Transverse colon (tissue), 4 donors: ENCODE data around the gene CFAP68. TPM values are rescaled to one million over a fixed set of nuclear protein-coding genes. Genes with fewer than 3 reads are reported as not detected.
"Not testable (repeated sequence)": the region's sequence is repeated elsewhere in the genome, so short reads cannot be mapped to it uniquely, and the experiment has no call there.

Source experiments
- DNase-seq: peaks from one replicate; pipeline ENCODE4 v3.0.0-alpha.2; 2019
- H3K27ac ChIP-seq, 4 donors: fragments of 200-600 bp; sonication (generic); 2 replicates each; pipeline ENCODE4 v1.5.1; 2016 to 2018; ENCODE audit warnings: inconsistent platforms in 4 of 4
- H3K27me3 ChIP-seq: fragments of 200-600 bp; sonication (generic); 2 replicates; pipeline ENCODE4 v1.5.1; 2017; ENCODE audit warnings: inconsistent platforms
- H3K36me3 ChIP-seq, 4 donors: fragments of 200-600 bp; sonication (generic); 2 replicates each; pipeline ENCODE4 v1.5.1; 2017 to 2019; ENCODE audit warnings: inconsistent platforms in 4 of 4
- H3K4me1 ChIP-seq, 4 donors: fragments of 200-600 bp; sonication (generic); 2 replicates each; pipeline ENCODE4 v1.5.1; 2017 to 2020; ENCODE audit warnings: inconsistent platforms in 4 of 4
- H3K4me3 ChIP-seq, 4 donors: fragments of 200-600 bp; sonication (generic); 1 replicate in 1 of 4; 2 replicates in 3 of 4; pipeline versions ENCODE4 v1.5.1 to v1.6.1; 2017 to 2019; ENCODE audit warnings: inconsistent platforms in 4 of 4
- H3K9me3 ChIP-seq, 2 donors: fragments of 200-600 bp; sonication (generic); 2 replicates each; pipeline ENCODE4 v1.5.1; 2017 to 2019; ENCODE audit warnings: inconsistent platforms in 2 of 2
- CTCF ChIP-seq, 5 experiments: fragments of 200-600 bp in 3 of 5; fragments of 450-650 bp in 2 of 5; sonication (generic) in 3 of 5; IDR thresholded peaks; 1 replicate in 2 of 5; 2 replicates in 3 of 5; pipeline ENCODE4 v1.5.1; 2016 to 2017; ENCODE audit warnings: antibody characterized with exemption in 5 of 5, inconsistent platforms in 3 of 5, mild to moderate bottlenecking in 2 of 5, moderate library complexity in 1 of 5
- EP300 ChIP-seq: sonication (generic); formaldehyde crosslinking; IDR thresholded peaks from one replicate; pipeline ENCODE4 v1.6.1; 2017; ENCODE audit warnings: antibody characterized with exemption, low read depth
- POLR2A ChIP-seq: fragments of 450-650 bp; IDR thresholded peaks from one replicate; pipeline ENCODE4 v1.6.1; 2016; ENCODE audit warnings: antibody characterized with exemption, mild to moderate bottlenecking, moderate library complexity
- POLR2AphosphoS5 ChIP-seq, 3 donors: sonication (generic); formaldehyde crosslinking; IDR thresholded peaks; one replicate each; pipeline ENCODE4 v1.6.1; 2016; ENCODE audit warnings: antibody characterized with exemption in 3 of 3
- WGBS, 2 donors: methylation state at CpG; one replicate each; pipeline ENCODE4 v1.1.5; 2018; ENCODE audit warnings: low coverage in 1 of 2; 5-methylcytosine and 5-hydroxymethylcytosine counted together
- in situ Hi-C, 4 donors: fragments of 200-750 bp; cut with MboI; loops; one replicate each; pipeline versions ENCODE4 v1.15.0 to v1.15.1; 2017; ENCODE audit warnings: low sequenced_read_pairs in 3 of 4, low pct_ligation_motif_present in 1 of 4, low pct_unique_long_range_greater_than_20kb in 1 of 4
- intact Hi-C: fragments of 100-400 bp; cut with DNase I; formaldehyde crosslinking; loops from one replicate; pipeline ENCODE4 v1.15.1; 2023; ENCODE audit warnings: low total_unique reads
- total RNA-seq, 4 donors: library from RNA; depleted of rRNA; stranded (reverse); fragments of >200 nt; gene quantifications; one replicate each; pipeline ENCODE4 v1.1.0, GENCODE V29; 2016

CFAP68 gene
- total RNA-seq, 4 donors from 2014 or later, result 0.20 to 19.8 (median 18.8) TPM; not detected in 1

GRCh38 chr11:111871693-111872161 is 7.6 kb upstream of the CFAP68 start:
- Histone ChIP-seq H3K4me1 (peaks cover 0 to 14% (median 11%) of the 10 kb centered on the region in 4 donors), H3K9me3 (no peaks in the 10 kb centered on the region), H3K27ac (peak overlapping the region; percentile 89 to 96 (median 94)), H3K36me3 (peaks cover 0 to 13% (median 4%) of the 10 kb centered on the region in 4 donors), H3K4me3 (peak overlapping the region; percentile 85 to 96 (median 94)), H3K27me3 (no peaks in the 10 kb centered on the region)
- TF ChIP-seq POLR2A, result no peak
- TF ChIP-seq EP300, result no peak
- TF ChIP-seq POLR2AphosphoS5 (IDR thresholded peaks at IDR 0.05), result no peak
- no peak for TF ChIP-seq CTCF (IDR thresholded peaks at IDR 0.05)
- intact Hi-C loops, result no loop called here
- no peak for DNase-seq
- WGBS, 2 donors, result 51 to 52% methylated on average over 5 of the region's 5 CpGs
- in situ Hi-C loops, result loop anchor here in 2 of 4 donors (10.0 kb wide), 3 partner anchors 53 to 213 kb away; partner anchors contain the start of genes SDHD (in 1 of the 2) and TIMM8B (in 1 of the 2)

- TF ChIP-seq EP300 (no peak), POLR2AphosphoS5 (IDR thresholded peaks at IDR 0.05) (no peak), POLR2A (no peak), CTCF (IDR thresholded peaks at IDR 0.05) (no peak)
- peak overlapping the region; percentile 88 to 96 (median 92) for H3K27ac ChIP-seq
- DNase-seq, result no peak
- H3K4me1 ChIP-seq, result peaks cover 6 to 16% (median 9%) of the 10 kb centered on the region in 4 donors
- H3K4me3 ChIP-seq, result peak overlapping the region; percentile 48 to 58 (median 49)
- intact Hi-C loops, result loop anchor here (5.0 kb wide), 1 partner anchor 99 kb away; no protein-coding TSS in a partner anchor
- H3K36me3 ChIP-seq, result no peaks in the 10 kb centered on the region
- in situ Hi-C loops, result loop anchor here in 2 of 4 donors (10.0 kb wide), 3 partner anchors 46 to 206 kb away; partner anchors contain the start of genes SDHD (in 1 of the 2) and TIMM8B (in 1 of the 2)
- no peaks in the 10 kb centered on the region for H3K9me3 ChIP-seq
- WGBS, 2 donors, result 0 to 1% methylated on average over 2 to 13 of the region's 13 CpGs
- H3K27me3 ChIP-seq, result no peaks in the 10 kb centered on the region
These were observed 924 bp upstream of the CFAP68 start for GRCh38 chr11:111878385-111878848.

DNA sequence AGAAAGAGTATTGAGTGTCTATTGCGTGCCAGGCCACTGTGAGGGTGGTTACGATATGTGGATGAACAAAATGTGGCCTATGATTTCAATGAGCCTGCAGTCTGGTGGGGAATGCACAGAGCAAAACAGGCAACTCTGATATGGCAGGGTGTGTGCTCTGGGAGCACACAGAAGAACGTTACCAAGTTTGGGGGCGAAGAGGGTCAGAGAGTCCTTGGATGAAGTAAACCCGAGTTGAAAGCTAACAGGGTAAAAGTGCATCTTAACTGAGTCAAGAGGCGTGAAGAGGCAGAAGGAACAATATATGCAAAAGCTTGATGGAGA is 258 bp downstream of the CFAP68 start:
- no peaks in the 10 kb centered on the region for H3K9me3 ChIP-seq
- WGBS, 2 donors, result 39 to 86% methylated on average over 1 to 6 of the region's 6 CpGs
- no peak for TF ChIP-seq POLR2AphosphoS5 (IDR thresholded peaks at IDR 0.05)
- TF ChIP-seq CTCF (IDR thresholded peaks at IDR 0.05), result no peak
- TF ChIP-seq POLR2A, result no peak
- H3K36me3 ChIP-seq, result no peaks in the 10 kb centered on the region
- H3K4me1 ChIP-seq, result peaks cover 6 to 16% (median 9%) of the 10 kb centered on the region in 4 donors
- no peak for DNase-seq
- H3K4me3 ChIP-seq, result peak overlapping the region; percentile 42 to 58 (median 48)
- intact Hi-C loops, result loop anchor here (5.0 kb wide), 1 partner anchor 98 kb away; no protein-coding TSS in a partner anchor
- in situ Hi-C loops, result loop anchor here in 2 of 4 donors (10.0 kb wide), 3 partner anchors 45 to 205 kb away; partner anchors contain the start of genes SDHD (in 1 of the 2) and TIMM8B (in 1 of the 2)
- H3K27me3 ChIP-seq, result no peaks in the 10 kb centered on the region
- peak overlapping the region; percentile 88 to 96 (median 92) for H3K27ac ChIP-seq

DNA sequence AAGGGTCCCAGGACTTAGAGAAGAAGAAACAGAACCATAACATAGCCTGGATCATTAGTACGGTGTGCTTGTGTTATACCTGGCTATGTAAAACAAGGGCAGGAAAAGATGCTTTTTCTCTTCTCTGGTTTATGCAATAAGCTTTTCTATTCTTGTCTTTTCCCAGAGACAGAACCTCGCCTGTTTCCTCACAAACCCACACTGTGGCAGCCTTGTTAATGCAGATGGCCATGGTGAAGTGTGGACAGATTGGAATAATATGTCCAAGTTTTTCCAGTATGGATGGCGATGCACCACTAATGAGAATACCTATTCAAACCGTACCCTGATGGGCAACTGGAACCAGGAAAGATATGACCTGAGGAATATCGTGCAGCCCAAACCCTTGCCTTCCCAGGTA is 2.9 kb downstream of the CFAP68 start:
- no peak for TF ChIP-seq POLR2A
- TF ChIP-seq POLR2AphosphoS5 (IDR thresholded peaks at IDR 0.05), result no peak
- no peak for TF ChIP-seq CTCF (IDR thresholded peaks at IDR 0.05)
- no peak for TF ChIP-seq EP300
- intact Hi-C loops (no loop called here), in situ Hi-C loops (no loop called here)
- WGBS, 2 donors, result 93 to 100% methylated on average over 1 to 5 of the region's 5 CpGs
- peaks cover 6 to 16% (median 9%) of the 10 kb centered on the region in 4 donors for H3K4me1 ChIP-seq
- no peaks in the 10 kb centered on the region for H3K27me3 ChIP-seq
- H3K4me3 ChIP-seq, result no peak overlapping the region
- H3K9me3 ChIP-seq, result no peaks in the 10 kb centered on the region
- DNase-seq, result no peak
- H3K36me3 ChIP-seq, result no peaks in the 10 kb centered on the region
- H3K27ac ChIP-seq, result no peak overlapping the region

GRCh38 chr11:111885053-111885452 is 5.7 kb downstream of the CFAP68 start:
- WGBS, 2 donors, result 92% methylated on average over 4 of the region's 4 CpGs; no CpG with 5 or more reads in 1 of the 2 donors
- in situ Hi-C loops, H3K4me3 ChIP-seq, intact Hi-C loops, H3K4me1 ChIP-seq, DNase-seq, H3K27me3 ChIP-seq, H3K36me3 ChIP-seq, H3K9me3 ChIP-seq, H3K27ac ChIP-seq: not testable (repeated sequence)
